ENCODE measurements around the gene APOOL.

APOOL gene

GRCh38 chrX:85037114-85037513 lies 33.4 kb downstream of the APOOL start:
- H3K9me3 ChIP-seq (ENCODE audit: insufficient read depth, low read length): no peaks in the 10 kb centered on the region
- H3F3A ChIP-seq (ENCODE audit: insufficient read depth): no peaks in the 10 kb centered on the region

DNA sequence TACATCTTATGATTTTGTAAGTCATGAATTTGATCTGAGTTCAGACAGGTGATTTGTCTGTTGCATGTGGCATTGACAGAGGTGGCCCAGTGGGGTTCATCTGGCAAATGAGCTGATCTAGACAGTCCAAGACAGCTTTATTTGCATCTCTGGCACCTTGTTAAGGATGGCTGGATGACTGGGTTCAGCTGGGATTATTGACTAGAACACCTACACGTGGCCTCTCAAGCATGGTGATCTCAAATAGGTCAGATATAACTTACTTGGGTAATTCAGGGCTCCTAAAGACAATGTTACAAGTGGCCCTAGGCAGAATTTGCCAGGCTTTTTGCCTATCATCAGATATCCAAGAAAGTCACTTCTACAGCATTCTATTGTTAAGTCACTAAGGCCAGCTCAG lies 48.0 kb downstream of the APOOL start:
- no peaks in the 10 kb centered on the region for H3K79me2 ChIP-seq (ENCODE audit: insufficient read depth, low read length)
- TF ChIP-seq CTCF (IDR thresholded peaks at IDR 0.05; ENCODE audit: insufficient read depth, low read length, poor library complexity, severe bottlenecking) (no peak), EZH2phosphoT487 (conservative IDR thresholded peaks at IDR 0.05; ENCODE audit: low read length) (no peak)
- no peak overlapping the region for H3K4me3 ChIP-seq (ENCODE audit: insufficient read depth, low read length, poor library complexity, severe bottlenecking)
- no peaks in the 10 kb centered on the region for H3F3A ChIP-seq (ENCODE audit: insufficient read depth)
- H3K4me2 ChIP-seq (ENCODE audit: low read depth, low read length, poor library complexity, severe bottlenecking): no peak overlapping the region
- no peaks in the 10 kb centered on the region for H3K9me3 ChIP-seq (ENCODE audit: insufficient read depth, low read length)
- H3K27ac ChIP-seq (ENCODE audit: low read depth, low read length): no peak overlapping the region
- no peaks in the 10 kb centered on the region for H3K9me2 ChIP-seq (replicated peaks; ENCODE audit: insufficient read depth, low read length)
- no peaks in the 10 kb centered on the region for H3K36me3 ChIP-seq (ENCODE audit: low read length)
- no peaks in the 10 kb centered on the region for H4K20me1 ChIP-seq (ENCODE audit: low read depth, low read length)
- H3K27me3 ChIP-seq (ENCODE audit: low read length): no peaks in the 10 kb centered on the region
- no peak overlapping the region for H2AFZ ChIP-seq (ENCODE audit: low read depth, low read length, severe bottlenecking)
- H3K9ac ChIP-seq (ENCODE audit: low read length): no peak overlapping the region

More at GRCh38 chrX:85037114-85037513, 33.4 kb downstream of the APOOL start:
- no peaks in the 10 kb centered on the region for H3K9me2 ChIP-seq (replicated peaks; ENCODE audit: insufficient read depth, low read length)
- H3K4me3 ChIP-seq (ENCODE audit: insufficient read depth, low read length, poor library complexity, severe bottlenecking): no peak overlapping the region
- H3K27ac ChIP-seq (ENCODE audit: low read depth, low read length): no peak overlapping the region
- H2AFZ ChIP-seq (ENCODE audit: low read depth, low read length, severe bottlenecking): no peak overlapping the region
- no peaks in the 10 kb centered on the region for H3K79me2 ChIP-seq (ENCODE audit: insufficient read depth, low read length)
- TF ChIP-seq EZH2phosphoT487 (conservative IDR thresholded peaks at IDR 0.05; ENCODE audit: low read length) (no peak), CTCF (IDR thresholded peaks at IDR 0.05; ENCODE audit: insufficient read depth, low read length, poor library complexity, severe bottlenecking) (no peak)
- H3K27me3 ChIP-seq (ENCODE audit: low read length): no peaks in the 10 kb centered on the region
- no peaks in the 10 kb centered on the region for H3K36me3 ChIP-seq (ENCODE audit: low read length)
- no peaks in the 10 kb centered on the region for H4K20me1 ChIP-seq (ENCODE audit: low read depth, low read length)
- no peak overlapping the region for H3K9ac ChIP-seq (ENCODE audit: low read length)
- H3K4me2 ChIP-seq (ENCODE audit: low read depth, low read length, poor library complexity, severe bottlenecking): no peak overlapping the region

- Histone ChIP-seq H3K36me3 (ENCODE audit: low read length) (no peaks in the 10 kb centered on the region), H4K20me1 (ENCODE audit: low read depth, low read length) (no peaks in the 10 kb centered on the region), H3F3A (ENCODE audit: insufficient read depth) (no peaks in the 10 kb centered on the region), H3K9me2 (replicated peaks; ENCODE audit: insufficient read depth, low read length) (no peaks in the 10 kb centered on the region), H3K4me2 (ENCODE audit: low read depth, low read length, poor library complexity, severe bottlenecking) (no peak overlapping the region), H3K79me2 (ENCODE audit: insufficient read depth, low read length) (no peaks in the 10 kb centered on the region), H3K9me3 (ENCODE audit: insufficient read depth, low read length) (no peaks in the 10 kb centered on the region), H3K27me3 (ENCODE audit: low read length) (no peaks in the 10 kb centered on the region), H3K27ac (ENCODE audit: low read depth, low read length) (no peak overlapping the region), H3K9ac (ENCODE audit: low read length) (no peak overlapping the region), H2AFZ (ENCODE audit: low read depth, low read length, severe bottlenecking) (no peak overlapping the region), H3K4me3 (ENCODE audit: insufficient read depth, low read length, poor library complexity, severe bottlenecking) (no peak overlapping the region)
- TF ChIP-seq CTCF (IDR thresholded peaks at IDR 0.05; ENCODE audit: insufficient read depth, low read length, poor library complexity, severe bottlenecking): no peak
Measured at GRCh38 chrX:85052205-85052604, 48.5 kb downstream of the APOOL start.

Measured in SU-DHL-6 (cell line).